Measurements from ENCODE around the gene ADAM10.
"Not testable (repeated sequence)": the region's sequence is repeated elsewhere in the genome, so short reads cannot be mapped to it uniquely, and the experiment has no call there.

ADAM10 gene

GRCh38 chr15:58677426-58677825, 72.1 kb downstream of the ADAM10 start:
- DNase-seq (ENCODE audit: low read depth in 2 of 2): no peak

- no peak for DNase-seq (ENCODE audit: low read depth in 2 of 2)
These were observed 72.7 kb downstream of the ADAM10 start for GRCh38 chr15:58676766-58677165.

- DNase-seq (ENCODE audit: low read depth in 2 of 2): no peak
These were observed 78.3 kb downstream of the ADAM10 start for GRCh38 chr15:58671186-58671585.

- no peak for DNase-seq (ENCODE audit: low read depth in 2 of 2)
These were observed 80.4 kb downstream of the ADAM10 start for GRCh38 chr15:58669108-58669507.

GRCh38 chr15:58666957-58667356, 82.5 kb downstream of the ADAM10 start:
- no peak for DNase-seq (ENCODE audit: low read depth in 2 of 2)

GRCh38 chr15:58665672-58666071, 83.8 kb downstream of the ADAM10 start:
- DNase-seq (ENCODE audit: low read depth in 2 of 2): no peak

GRCh38 chr15:58650102-58650501, 99.4 kb downstream of the ADAM10 start:
- DNase-seq (ENCODE audit: low read depth in 2 of 2): no peak

- no peak for DNase-seq (ENCODE audit: low read depth in 2 of 2)
These were observed 100.3 kb downstream of the ADAM10 start for GRCh38 chr15:58649175-58649574.

- DNase-seq (ENCODE audit: low read depth in 2 of 2): no peak
These were observed 105.5 kb downstream of the ADAM10 start for GRCh38 chr15:58643996-58644395.

- DNase-seq (ENCODE audit: low read depth in 2 of 2): no peak
These were observed 107.8 kb downstream of the ADAM10 start for GRCh38 chr15:58641660-58642059.

- DNase-seq (ENCODE audit: low read depth in 2 of 2): no peak
These were observed 109.5 kb downstream of the ADAM10 start for GRCh38 chr15:58639992-58640391.

GRCh38 chr15:58639002-58639756, 110.3 kb downstream of the ADAM10 start:
- DNase-seq (ENCODE audit: low read depth in 2 of 2): no peak

- no peak for DNase-seq (ENCODE audit: low read depth in 2 of 2)
These were observed 116.7 kb downstream of the ADAM10 start for GRCh38 chr15:58632789-58633188.

- no peak for DNase-seq (ENCODE audit: low read depth in 2 of 2)
These were observed 118.2 kb downstream of the ADAM10 start for GRCh38 chr15:58631319-58631718.

- DNase-seq (ENCODE audit: low read depth in 2 of 2): no peak
These were observed 119.9 kb downstream of the ADAM10 start for GRCh38 chr15:58629625-58630024.

- DNase-seq (ENCODE audit: low read depth in 2 of 2): no peak
These were observed 121.1 kb downstream of the ADAM10 start for GRCh38 chr15:58628206-58628947.

- no peak for DNase-seq (ENCODE audit: low read depth in 2 of 2)
These were observed 121.8 kb downstream of the ADAM10 start for GRCh38 chr15:58627701-58628100.

- no peak for DNase-seq (ENCODE audit: low read depth in 2 of 2)
These were observed 122.5 kb downstream of the ADAM10 start for GRCh38 chr15:58627046-58627445.

- DNase-seq (ENCODE audit: low read depth in 2 of 2): no peak
These were observed 123.1 kb downstream of the ADAM10 start for GRCh38 chr15:58626378-58626777.

- no peak for DNase-seq (ENCODE audit: low read depth in 2 of 2)
These were observed 126.6 kb downstream of the ADAM10 start for GRCh38 chr15:58622877-58623276.

GRCh38 chr15:58620268-58620667, 129.2 kb downstream of the ADAM10 start:
- not testable (repeated sequence) for DNase-seq (ENCODE audit: low read depth in 2 of 2)

- DNase-seq (ENCODE audit: low read depth in 2 of 2): no peak
These were observed 133.3 kb downstream of the ADAM10 start for GRCh38 chr15:58616171-58616570.
